NCI-H2171 (cell line): Measurements from ENCODE around the gene WWOX.
"Not testable (repeated sequence)": the region's sequence is repeated elsewhere in the genome, so short reads cannot be mapped to it uniquely, and the experiment has no call there.

Experiments
- DNase-seq: peaks from one replicate; lab custom pipeline; 2025; lab: John Stamatoyannopoulos, UW

The WWOX gene

GRCh38 chr16:78577630-78578029 is 478.2 kb downstream of the WWOX start:
- DNase-seq = no peak

GRCh38 chr16:78579020-78579419 is 479.6 kb downstream of the WWOX start:
- no peak for DNase-seq

GRCh38 chr16:78583441-78583840 is 484.0 kb downstream of the WWOX start:
- no peak for DNase-seq

GRCh38 chr16:78584213-78584860 is 484.9 kb downstream of the WWOX start:
- DNase-seq = no peak

GRCh38 chr16:78584991-78585390 is 485.5 kb downstream of the WWOX start:
- no peak for DNase-seq

- DNase-seq = no peak
Measured at GRCh38 chr16:78589331-78589730, 489.9 kb downstream of the WWOX start.

- DNase-seq = no peak
Measured at GRCh38 chr16:78591682-78592103, 492.2 kb downstream of the WWOX start.

GRCh38 chr16:78592111-78592510 is 492.7 kb downstream of the WWOX start:
- DNase-seq = no peak

GRCh38 chr16:78593352-78593751 is 493.9 kb downstream of the WWOX start:
- no peak for DNase-seq

- no peak for DNase-seq
Measured at GRCh38 chr16:78594191-78594590, 494.7 kb downstream of the WWOX start.

- DNase-seq = no peak
Measured at GRCh38 chr16:78596348-78596995, 497.0 kb downstream of the WWOX start.

GRCh38 chr16:78596996-78597422 is 497.6 kb downstream of the WWOX start:
- no peak for DNase-seq

- DNase-seq = no peak
Measured at GRCh38 chr16:78597809-78598570, 498.5 kb downstream of the WWOX start.

GRCh38 chr16:78599271-78599670 is 499.8 kb downstream of the WWOX start:
- no peak for DNase-seq

GRCh38 chr16:78604423-78605062 is 505.1 kb downstream of the WWOX start:
- not testable (repeated sequence) for DNase-seq

- DNase-seq = no peak
Measured at GRCh38 chr16:78605548-78606101, 506.2 kb downstream of the WWOX start.

- no peak for DNase-seq
Measured at GRCh38 chr16:78606545-78606944, 507.1 kb downstream of the WWOX start.

GRCh38 chr16:78607022-78607421 is 507.6 kb downstream of the WWOX start:
- no peak for DNase-seq

GRCh38 chr16:78607465-78607864 is 508.0 kb downstream of the WWOX start:
- DNase-seq = no peak

GRCh38 chr16:78608305-78608776 is 508.9 kb downstream of the WWOX start:
- DNase-seq = no peak

- no peak for DNase-seq
Measured at GRCh38 chr16:78609402-78610274, 510.2 kb downstream of the WWOX start.
